Upper lobe of right lung (tissue), 1 donor: ENCODE measurements around the gene TMEM163. TPM values are rescaled to one million over a fixed set of nuclear protein-coding genes. Genes with fewer than 3 reads are reported as not detected.
A peak's percentile ranks its signal among the peaks of the same experiment; 100 is the strongest.

Experiments used
- ATAC-seq: fragments of 200-7000 bp; cut with Tn5 transposase; one replicate; pipeline ENCODE4 v1.9.1; 2020; ENCODE audit warnings: mild to moderate bottlenecking, moderate library complexity
- DNase-seq: peaks from one replicate; pipeline ENCODE4 v3.0.0-alpha.2; 2020
- H3K27ac ChIP-seq: fragments of 200-600 bp; one replicate; pipeline ENCODE4 v1.8.0; 2022
- H3K27me3 ChIP-seq: fragments of 200-600 bp; one replicate; pipeline ENCODE4 v1.8.0; 2022; ENCODE audit warnings: mild to moderate bottlenecking
- H3K36me3 ChIP-seq: fragments of 200-600 bp; one replicate; pipeline ENCODE4 v1.8.0; 2022
- H3K4me1 ChIP-seq: fragments of 200-600 bp; one replicate; pipeline ENCODE4 v1.8.0; 2022
- H3K4me3 ChIP-seq: fragments of 200-600 bp; one replicate; pipeline ENCODE4 v1.8.0; 2022; ENCODE audit warnings: mild to moderate bottlenecking
- H3K9me3 ChIP-seq: fragments of 200-600 bp; one replicate; pipeline ENCODE4 v1.8.0; 2022
- intact Hi-C: fragments of 100-400 bp; cut with DNase I; formaldehyde crosslinking; loops from one replicate; pipeline ENCODE4 v1.11.0; 2022
- total RNA-seq: library from RNA; stranded (reverse); fragmentation: NEBNext Ultra II Directional; extraction: Animal tissue kit (Norgen Biotek cat#: 25700); gene quantifications from one replicate; pipeline ENCODE4 v1.2.1, GENCODE V29; 2021
- TF ChIP-seq, protein P1 (sequence below): fragments of 200-600 bp; IDR thresholded peaks from one replicate; pipeline ENCODE4 v1.8.0; 2022; ENCODE audit warnings: antibody characterized with exemption
- donor health status: DM: no; HTN: yes; CAD: no; lungs with severe emphysema.

TMEM163 gene
- total RNA-seq, 1 donor from 2014 or later, result 34.6 TPM

DNA sequence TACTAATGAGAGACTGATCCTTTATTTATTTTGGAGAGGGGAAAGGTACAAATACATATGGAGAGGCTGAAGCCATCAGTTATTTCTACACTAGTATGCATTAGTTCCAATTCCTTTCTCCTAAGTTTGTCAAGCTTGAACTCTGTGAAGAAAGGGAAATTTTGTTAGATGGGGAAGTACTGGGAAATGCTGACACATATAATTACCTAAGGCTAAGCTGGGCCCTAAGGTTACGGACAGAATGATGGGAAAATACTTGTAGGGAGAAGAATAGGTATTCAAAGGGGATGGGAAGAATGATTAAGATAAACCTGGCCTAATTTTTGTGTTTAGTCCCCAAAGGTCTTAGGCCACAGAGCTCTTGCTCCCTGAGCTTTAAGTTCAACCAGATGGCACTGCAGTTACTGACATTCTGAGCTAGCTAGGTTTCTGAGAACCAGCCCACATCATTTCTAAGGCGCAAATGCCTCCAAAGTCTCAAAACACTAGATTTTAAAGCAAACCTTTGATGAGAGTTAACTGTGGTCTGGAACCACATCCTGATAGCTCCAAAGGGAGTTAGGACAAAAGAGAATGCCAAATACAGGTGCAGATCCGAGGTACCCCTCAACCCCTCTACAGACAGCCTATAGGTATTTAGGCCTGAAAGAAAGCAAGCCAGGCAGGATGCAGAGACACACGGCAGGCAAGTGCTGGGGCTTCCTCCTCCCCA, 2.7 kb downstream of the TMEM163 start:
- Histone ChIP-seq H3K27ac (no peak overlapping the region), H3K4me3 (peak overlapping the region; percentile 56), H3K36me3 (no peaks in the 10 kb centered on the region), H3K27me3 (peaks cover 38% of the 10 kb centered on the region), H3K4me1 (peaks cover 6% of the 10 kb centered on the region), H3K9me3 (no peaks in the 10 kb centered on the region)
- intact Hi-C loops, result no loop called here
- DNase-seq (no peak), ATAC-seq (no peak)
- TF ChIP-seq, protein P1, sequence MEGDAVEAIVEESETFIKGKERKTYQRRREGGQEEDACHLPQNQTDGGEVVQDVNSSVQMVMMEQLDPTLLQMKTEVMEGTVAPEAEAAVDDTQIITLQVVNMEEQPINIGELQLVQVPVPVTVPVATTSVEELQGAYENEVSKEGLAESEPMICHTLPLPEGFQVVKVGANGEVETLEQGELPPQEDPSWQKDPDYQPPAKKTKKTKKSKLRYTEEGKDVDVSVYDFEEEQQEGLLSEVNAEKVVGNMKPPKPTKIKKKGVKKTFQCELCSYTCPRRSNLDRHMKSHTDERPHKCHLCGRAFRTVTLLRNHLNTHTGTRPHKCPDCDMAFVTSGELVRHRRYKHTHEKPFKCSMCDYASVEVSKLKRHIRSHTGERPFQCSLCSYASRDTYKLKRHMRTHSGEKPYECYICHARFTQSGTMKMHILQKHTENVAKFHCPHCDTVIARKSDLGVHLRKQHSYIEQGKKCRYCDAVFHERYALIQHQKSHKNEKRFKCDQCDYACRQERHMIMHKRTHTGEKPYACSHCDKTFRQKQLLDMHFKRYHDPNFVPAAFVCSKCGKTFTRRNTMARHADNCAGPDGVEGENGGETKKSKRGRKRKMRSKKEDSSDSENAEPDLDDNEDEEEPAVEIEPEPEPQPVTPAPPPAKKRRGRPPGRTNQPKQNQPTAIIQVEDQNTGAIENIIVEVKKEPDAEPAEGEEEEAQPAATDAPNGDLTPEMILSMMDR, result no peak

DNA sequence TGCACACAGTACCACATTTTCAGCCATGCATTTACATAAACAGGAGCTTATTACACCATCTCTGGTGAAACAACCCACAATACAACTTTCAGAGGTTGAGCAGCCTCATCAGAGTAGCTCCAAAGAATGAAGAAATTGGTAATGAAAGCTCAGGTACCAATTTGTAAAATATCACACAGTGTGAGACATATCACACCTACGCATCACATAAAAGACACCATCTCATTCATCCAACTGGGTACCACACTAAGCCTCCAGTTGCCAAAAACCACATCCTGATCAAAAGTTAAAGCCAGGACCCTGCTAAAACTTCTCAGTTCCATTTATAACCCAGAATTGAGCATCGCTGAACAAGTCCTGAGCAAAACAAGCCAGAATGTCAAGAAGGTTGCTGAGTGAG, 4.6 kb downstream of the TMEM163 start:
- H3K36me3 ChIP-seq, result no peaks in the 10 kb centered on the region
- H3K4me3 ChIP-seq, result no peak overlapping the region
- H3K27me3 ChIP-seq, result peaks cover 32% of the 10 kb centered on the region
- ATAC-seq (no peak), DNase-seq (no peak)
- TF ChIP-seq, protein P1, result no peak
- H3K4me1 ChIP-seq, result peaks cover 6% of the 10 kb centered on the region
- no peak overlapping the region for H3K27ac ChIP-seq
- intact Hi-C loops, result no loop called here
- no peaks in the 10 kb centered on the region for H3K9me3 ChIP-seq

DNA sequence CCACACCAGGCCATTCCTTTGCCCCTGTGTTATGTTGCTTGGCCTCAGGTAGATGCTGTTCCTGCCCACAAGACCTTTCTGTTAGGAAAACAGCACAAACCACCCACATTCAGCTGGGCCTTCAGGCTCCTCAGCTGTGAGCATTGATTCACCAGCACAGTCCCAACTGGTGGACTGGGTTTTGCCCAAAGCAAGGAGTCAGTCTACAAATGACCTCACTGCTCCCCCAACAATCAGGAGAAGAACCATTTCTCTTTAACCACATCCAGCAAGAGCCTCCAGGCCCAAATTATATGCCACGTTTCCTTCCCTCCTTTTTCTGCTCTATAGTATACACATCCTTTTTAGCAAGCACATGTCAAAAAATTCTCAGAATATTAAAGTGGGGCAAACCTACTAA, 5.2 kb downstream of the TMEM163 start:
- H3K36me3 ChIP-seq, result no peaks in the 10 kb centered on the region
- H3K4me1 ChIP-seq, result peaks cover 6% of the 10 kb centered on the region
- ATAC-seq (no peak), DNase-seq (no peak)
- intact Hi-C loops, result no loop called here
- TF ChIP-seq, protein P1, result no peak
- H3K9me3 ChIP-seq, result no peaks in the 10 kb centered on the region
- H3K4me3 ChIP-seq, result no peak overlapping the region
- H3K27ac ChIP-seq, result no peak overlapping the region
- H3K27me3 ChIP-seq, result peaks cover 30% of the 10 kb centered on the region

DNA sequence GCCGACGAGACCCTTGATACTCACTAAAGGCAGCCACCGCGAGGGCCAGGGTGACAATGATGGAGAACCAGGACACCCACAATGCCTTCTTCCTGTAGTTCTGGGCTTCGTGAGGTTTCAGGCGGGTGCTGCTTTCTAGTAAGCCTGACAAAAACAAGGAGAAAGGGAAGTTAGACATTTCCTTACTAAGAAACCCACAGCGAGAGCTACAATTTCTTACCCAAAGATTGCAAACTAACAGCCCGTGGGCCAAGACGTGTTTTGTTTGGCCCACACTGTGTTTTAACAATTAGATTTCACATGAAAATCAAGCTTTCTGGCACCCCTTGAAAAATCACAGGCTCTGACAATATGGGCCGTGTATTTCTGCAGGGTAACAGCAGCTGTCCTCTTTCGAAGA, 5.6 kb downstream of the TMEM163 start:
- intact Hi-C loops, result no loop called here
- TF ChIP-seq, protein P1, result no peak

DNA sequence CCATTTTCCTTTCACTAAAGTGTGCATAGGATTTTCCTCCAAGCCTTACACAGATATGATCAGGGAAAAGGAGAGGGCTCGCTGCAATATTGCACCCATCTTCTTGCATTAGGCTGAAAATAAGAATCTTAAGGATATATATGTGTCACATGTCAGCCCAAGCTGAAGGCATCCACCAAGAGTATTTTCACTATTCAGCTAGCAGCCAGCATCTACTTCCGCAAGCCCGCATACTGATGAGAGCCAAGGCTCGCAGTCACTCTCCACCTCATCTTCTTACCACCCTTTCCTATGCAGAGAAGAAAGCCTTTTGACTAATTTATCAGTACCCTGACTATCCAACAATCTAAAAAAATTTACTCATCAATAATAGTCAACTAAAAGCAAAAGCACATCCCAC, 6.1 kb downstream of the TMEM163 start:
- intact Hi-C loops, result no loop called here
- Histone ChIP-seq H3K36me3 (no peaks in the 10 kb centered on the region), H3K9me3 (no peaks in the 10 kb centered on the region), H3K27ac (no peak overlapping the region), H3K4me1 (peaks cover under 1% of the 10 kb centered on the region), H3K4me3 (no peak overlapping the region), H3K27me3 (peaks cover 24% of the 10 kb centered on the region)
- ATAC-seq (peak; percentile 39), DNase-seq (no peak)
- TF ChIP-seq, protein P1, result no peak

More for the DNA sequence above, 5.6 kb downstream of the TMEM163 start:
- no peak overlapping the region for H3K4me3 ChIP-seq
- H3K4me1 ChIP-seq, result peaks cover 5% of the 10 kb centered on the region
- ATAC-seq, result no peak
- H3K9me3 ChIP-seq, result no peaks in the 10 kb centered on the region
- H3K27me3 ChIP-seq, result peaks cover 28% of the 10 kb centered on the region
- DNase-seq, result no peak
- no peaks in the 10 kb centered on the region for H3K36me3 ChIP-seq
- H3K27ac ChIP-seq, result no peak overlapping the region
